GM19043 (cell line): ENCODE measurements around the gene OLFML2B.

ENCODE experiments used
- ATAC-seq: cut with Tn5 transposase; IDR thresholded peaks from one replicate; pipeline ENCODE4 v1.9.1; 2021; ENCODE audit warnings: low read depth; ENCODE audit not compliant: unreplicated experiment

Gene OLFML2B

GRCh38 chr1:161981735-161982506 lies 41.7 kb downstream of the OLFML2B start:
- no peak for ATAC-seq

GRCh38 chr1:161981126-161981525 lies 42.5 kb downstream of the OLFML2B start:
- no peak for ATAC-seq

GRCh38 chr1:161978011-161978790 lies 45.5 kb downstream of the OLFML2B start:
- ATAC-seq = no peak

- no peak for ATAC-seq
Observed at GRCh38 chr1:161973924-161974845, 49.5 kb downstream of the OLFML2B start.

- ATAC-seq = no peak
Observed at GRCh38 chr1:161972828-161973227, 50.8 kb downstream of the OLFML2B start.

- no peak for ATAC-seq
Observed at GRCh38 chr1:161970633-161971032, 53.0 kb downstream of the OLFML2B start.

GRCh38 chr1:161970036-161970435 lies 53.6 kb downstream of the OLFML2B start:
- no peak for ATAC-seq

GRCh38 chr1:161966067-161966466 lies 57.6 kb downstream of the OLFML2B start:
- ATAC-seq = no peak

- ATAC-seq = peak; percentile 94
Observed at GRCh38 chr1:161962091-161962887, 61.4 kb downstream of the OLFML2B start.

GRCh38 chr1:161958425-161958824 lies 65.2 kb downstream of the OLFML2B start:
- ATAC-seq = no peak

- no peak for ATAC-seq
Observed at GRCh38 chr1:161956930-161957329, 66.7 kb downstream of the OLFML2B start.

- no peak for ATAC-seq
Observed at GRCh38 chr1:161956097-161956496, 67.6 kb downstream of the OLFML2B start.

GRCh38 chr1:161955606-161956005 lies 68.1 kb downstream of the OLFML2B start:
- no peak for ATAC-seq

- ATAC-seq = no peak
Observed at GRCh38 chr1:161954466-161954865, 69.2 kb downstream of the OLFML2B start.

GRCh38 chr1:161954050-161954449 lies 69.6 kb downstream of the OLFML2B start:
- ATAC-seq = no peak

GRCh38 chr1:161953256-161953920 lies 70.3 kb downstream of the OLFML2B start:
- ATAC-seq = no peak

- ATAC-seq = no peak
Observed at GRCh38 chr1:161952607-161953172, 71.0 kb downstream of the OLFML2B start.

GRCh38 chr1:161951646-161952045 lies 72.0 kb downstream of the OLFML2B start:
- no peak for ATAC-seq

GRCh38 chr1:161950377-161950776 lies 73.3 kb downstream of the OLFML2B start:
- no peak for ATAC-seq
